ENCODE data around the gene CDK3.

GRCh38 chr17:75970011-75970523, 30.6 kb upstream of the CDK3 start:
- TF ChIP-seq CTCF (conservative IDR thresholded peaks at IDR 0.05; ENCODE audit: low read depth, low read length) (no peak), EZH2phosphoT487 (IDR thresholded peaks at IDR 0.05; ENCODE audit: borderline replicate concordance, low read length) (no peak), EZH2 (IDR thresholded peaks at IDR 0.05; ENCODE audit: low read length, unreplicated experiment) (no peak)

All from PC-3 (cell line).